SK-N-SH (cell line): Measurements from ENCODE around the gene TEAD1. TPM values are rescaled to one million over a fixed set of nuclear protein-coding genes. Genes with fewer than 3 reads are reported as not detected.

Source experiments
- CTCF ChIA-PET: fragments of 300-600, 350-600 bp; formaldehyde crosslinking; extraction: SDS; loops from one replicate; lab custom pipeline; 2021; lab: Yijun Ruan, JAX
- POLR2A ChIA-PET: fragments of 350-600 bp; sonication (Branson Sonifier 250); formaldehyde crosslinking; extraction: SDS; loops from one replicate; lab custom pipeline; 2020; ENCODE audit warnings: antibody characterized with exemption, inconsistent platforms; lab: Yijun Ruan, JAX
- DNase-seq: peaks from one replicate; pipeline ENCODE4 v3.0.0; 2012
- H2AFZ ChIP-seq: fragments of 200-600 bp; sonication (generic); 2 replicates; pipeline ENCODE4 v1.8.1; 2016; ENCODE audit warnings: antibody characterized with exemption, mild to moderate bottlenecking, low read depth
- H3F3A ChIP-seq: fragments of 200-600 bp; sonication (generic); replicated peaks from 2 replicates; pipeline ENCODE3; 2016; ENCODE audit warnings: antibody characterized with exemption, mild to moderate bottlenecking; ENCODE audit not compliant: insufficient read depth
- H3K27ac ChIP-seq, 2 experiments: fragments of 200-500 bp in 1 of 2; fragments of 200-600 bp in 1 of 2; sonication (Bioruptor generic) in 1 of 2; sonication (generic), shearing (Covaris generic) in 1 of 2; 2 replicates each; pipeline versions ENCODE4 v1.5.1 to v1.6.1; 2014 to 2016; ENCODE audit warnings: low read depth in 2 of 2, inconsistent platforms in 1 of 2, low read length in 1 of 2, mild to moderate bottlenecking in 1 of 2, mixed read lengths in 1 of 2
- H3K27me3 ChIP-seq: fragments of 200-600 bp; sonication (generic), shearing (Covaris generic); 2 replicates; pipeline ENCODE4 v1.6.1; 2016; ENCODE audit warnings: mixed run types; ENCODE audit not compliant: insufficient read depth
- H3K36me3 ChIP-seq, 2 experiments: fragments of 200-500 bp in 1 of 2; fragments of 200-600 bp in 1 of 2; sonication (Bioruptor generic) in 1 of 2; sonication (generic) in 1 of 2; replicated peaks in 1 of 2; 2 replicates each; pipeline versions ENCODE3 to v1.5.1; 2014 to 2016; ENCODE audit warnings: low read length in 1 of 2, mild to moderate bottlenecking in 1 of 2; ENCODE audit not compliant: insufficient read depth in 2 of 2, control insufficient read depth in 1 of 2
- H3K4me1 ChIP-seq, 2 experiments: fragments of 200-500 bp in 1 of 2; fragments of 200-600 bp in 1 of 2; sonication (Bioruptor generic) in 1 of 2; sonication (generic), shearing (Covaris generic) in 1 of 2; 2 replicates each; pipeline versions ENCODE4 v1.5.1 to v1.6.1; 2014 to 2016; ENCODE audit warnings: low read depth in 1 of 2, low read length in 1 of 2, mixed run types in 1 of 2; ENCODE audit not compliant: insufficient read depth in 2 of 2, control insufficient read depth in 1 of 2
- H3K4me2 ChIP-seq: fragments of 200-600 bp; sonication (generic), shearing (Covaris generic); 2 replicates; pipeline ENCODE4 v1.6.1; 2017; ENCODE audit warnings: mixed run types
- H3K4me3 ChIP-seq, 2 experiments: fragments of 200-500 bp in 1 of 2; fragments of 200-600 bp in 1 of 2; sonication (Bioruptor generic) in 1 of 2; sonication (generic), shearing (Covaris generic) in 1 of 2; 2 replicates each; pipeline versions ENCODE4 v1.5.1 to v1.8.1; 2014 to 2016; ENCODE audit warnings: low read depth in 2 of 2, inconsistent platforms in 1 of 2, low read length in 1 of 2, mild to moderate bottlenecking in 1 of 2, mixed read lengths in 1 of 2, moderate library complexity in 1 of 2
- H3K79me2 ChIP-seq: fragments of 200-600 bp; sonication (generic); 2 replicates; pipeline ENCODE4 v1.8.1; 2017; ENCODE audit warnings: mild to moderate bottlenecking; ENCODE audit not compliant: insufficient read depth
- H3K9ac ChIP-seq: fragments of 200-600 bp; sonication (generic); 2 replicates; pipeline ENCODE4 v1.6.1; 2017; ENCODE audit warnings: mixed run types
- H3K9me2 ChIP-seq: fragments of 200-600 bp; sonication (generic); 2 replicates; pipeline ENCODE4 v1.6.1; 2017; ENCODE audit warnings: mixed run types
- H3K9me3 ChIP-seq: fragments of 200-600 bp; sonication (generic); 2 replicates; pipeline ENCODE4 v1.6.1; 2017; ENCODE audit warnings: mixed run types, mild to moderate bottlenecking, moderate library complexity
- H4K20me1 ChIP-seq: fragments of 200-600 bp; sonication (generic); 2 replicates; pipeline ENCODE4 v1.6.1; 2017; ENCODE audit warnings: mild to moderate bottlenecking, mixed run types; ENCODE audit not compliant: insufficient read depth
- ELF1 ChIP-seq: IDR thresholded peaks from 2 replicates; pipeline ENCODE4 v1.4.0; 2012
- EP300 ChIP-seq, 2 experiments: IDR thresholded peaks; 2 replicates each; pipeline versions ENCODE4 v1.4.0 to v1.6.1; 2012; ENCODE audit warnings: borderline replicate concordance in 1 of 2, low read depth in 1 of 2, low read length in 1 of 2
- FOSL2 ChIP-seq: IDR thresholded peaks from 2 replicates; pipeline ENCODE4 v1.4.0; 2012; ENCODE audit warnings: low read depth, mild to moderate bottlenecking, moderate library complexity, borderline replicate concordance
- FOXM1 ChIP-seq: IDR thresholded peaks from 2 replicates; pipeline ENCODE4 v1.4.0; 2012; ENCODE audit warnings: low read depth, mild to moderate bottlenecking
- GATA2 ChIP-seq: sonication (generic); formaldehyde crosslinking; IDR thresholded peaks from 2 replicates; pipeline ENCODE4 v1.5.0; 2020; ENCODE audit warnings: mild to moderate bottlenecking, missing genetic modification reagents
- RCOR1 ChIP-seq: fragments of 150-350 bp; IDR thresholded peaks from 2 replicates; pipeline ENCODE4 v1.6.1; 2017; ENCODE audit warnings: antibody characterized with exemption, low read length
- RFX5 ChIP-seq: IDR thresholded peaks from 2 replicates; pipeline ENCODE4 v1.6.1; 2012; ENCODE audit warnings: mild to moderate bottlenecking, improper control_type of control experiment, low read length
- SIN3A ChIP-seq: IDR thresholded peaks from 2 replicates; pipeline ENCODE4 v1.6.1; 2012; ENCODE audit warnings: low read depth, mild to moderate bottlenecking, low read length, moderate library complexity, borderline replicate concordance
- SMC3 ChIP-seq: IDR thresholded peaks from 2 replicates; pipeline ENCODE4 v1.6.1; 2012; ENCODE audit warnings: low read depth, low read length, improper control_type of control experiment
- TAF1 ChIP-seq: IDR thresholded peaks from 2 replicates; pipeline ENCODE4 v1.6.1; 2012; ENCODE audit warnings: low read depth, mild to moderate bottlenecking, low read length, moderate library complexity, borderline replicate concordance
- TCF12 ChIP-seq: IDR thresholded peaks from 2 replicates; pipeline ENCODE4 v1.4.0; 2012
- WGBS: methylation state at CpG from one replicate; pipeline ENCODE4 v1.1.6; 2017; ENCODE audit warnings: low lambda C conversion rate; 5-methylcytosine and 5-hydroxymethylcytosine counted together
- polyA plus RNA-seq, 3 experiments: library from polyadenylated mRNA; depleted of rRNA; stranded (reverse); fragments of >200 nt; gene quantifications; 2 replicates each; pipeline ENCODE4 v1.2.3, GENCODE V29; 2012
- TF ChIP-seq, protein P1 (sequence below): IDR thresholded peaks from 2 replicates; pipeline ENCODE4 v1.4.0; 2012; ENCODE audit warnings: low read depth, borderline replicate concordance
- TF ChIP-seq, protein P2 (sequence below): IDR thresholded peaks from 2 replicates; pipeline ENCODE4 v1.6.1; 2012; ENCODE audit warnings: mild to moderate bottlenecking, low read depth, low read length, moderate library complexity
- TF ChIP-seq, protein P3 (sequence below): fragments of 150-350 bp; IDR thresholded peaks from 2 replicates; pipeline ENCODE4 v1.6.1; 2016; ENCODE audit warnings: mild to moderate bottlenecking, low read depth, low read length
- TF ChIP-seq, protein P4 (sequence below): fragments of 200-600 bp; sonication (generic); IDR thresholded peaks from 2 replicates; pipeline ENCODE4 v1.6.1; 2017; ENCODE audit warnings: antibody characterized with exemption, mild to moderate bottlenecking, moderate library complexity
- TF ChIP-seq, protein P5 (sequence below): IDR thresholded peaks from 2 replicates; pipeline ENCODE4 v1.4.0; 2012; ENCODE audit warnings: low read depth
- TF ChIP-seq, protein P6 (sequence below): IDR thresholded peaks from 2 replicates; pipeline ENCODE4; 2012

The TEAD1 gene
- polyA plus RNA-seq, 1 of the 3 experiments (the other 2 are of a cell fraction) = 31.2 TPM

DNA sequence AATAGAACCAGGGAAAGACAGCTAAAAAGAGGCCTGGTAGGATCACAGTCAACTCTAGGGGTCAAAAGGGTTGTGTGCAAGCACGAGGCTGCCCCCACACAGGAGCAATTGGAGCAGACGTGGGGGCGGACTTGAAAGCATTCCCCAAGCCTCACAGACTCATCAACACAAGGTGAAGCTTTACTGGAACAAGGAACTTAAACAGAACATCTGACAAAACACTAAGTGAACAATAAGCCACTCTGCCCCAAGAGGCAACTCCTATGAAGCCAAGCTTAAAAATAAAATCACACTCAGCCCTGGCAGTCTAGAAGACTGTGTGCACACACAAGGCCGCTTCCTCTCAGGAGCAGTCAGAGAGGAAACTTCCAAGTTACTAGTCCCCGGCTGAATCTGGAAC, 32.2 kb upstream of the TEAD1 start:
- Histone ChIP-seq H3K27me3 (no peaks in the 10 kb centered on the region), H3K27ac (no peak overlapping the region), H3K36me3 (peaks cover 0 to 3% of the 10 kb centered on the region in 2 experiments), H3K9me2 (no peaks in the 10 kb centered on the region), H3K4me3 (no peak overlapping the region), H2AFZ (no peak overlapping the region), H3K4me1 (no peaks in the 10 kb centered on the region), H3K79me2 (no peaks in the 10 kb centered on the region), H3K9ac (no peak overlapping the region), H3K9me3 (no peaks in the 10 kb centered on the region), H4K20me1 (no peaks in the 10 kb centered on the region), H3K4me2 (no peak overlapping the region), H3F3A (no peaks in the 10 kb centered on the region)
- no peak for DNase-seq
- ChIA-PET POLR2A (interaction anchor here (0.7 kb wide), 1 partner anchor 123 kb away, joined by 4 read pairs; no protein-coding TSS in a partner anchor), CTCF (interaction anchor here (1.8 kb wide), 1 partner anchor 16 kb away, joined by 5 read pairs; no protein-coding TSS in a partner anchor)
- TF ChIP-seq TAF1 (no peak), TCF12 (no peak), FOXM1 (no peak), GATA2 (no peak), RFX5 (no peak), RCOR1 (no peak), SMC3 (no peak), FOSL2 (no peak), ELF1 (no peak), EP300 (IDR thresholded peaks at IDR 0.05; ENCODE audit: borderline replicate concordance in 1 of 2, low read depth in 1 of 2, low read length in 1 of 2) (no peak), SIN3A (no peak)
- TF ChIP-seq, protein P1, sequence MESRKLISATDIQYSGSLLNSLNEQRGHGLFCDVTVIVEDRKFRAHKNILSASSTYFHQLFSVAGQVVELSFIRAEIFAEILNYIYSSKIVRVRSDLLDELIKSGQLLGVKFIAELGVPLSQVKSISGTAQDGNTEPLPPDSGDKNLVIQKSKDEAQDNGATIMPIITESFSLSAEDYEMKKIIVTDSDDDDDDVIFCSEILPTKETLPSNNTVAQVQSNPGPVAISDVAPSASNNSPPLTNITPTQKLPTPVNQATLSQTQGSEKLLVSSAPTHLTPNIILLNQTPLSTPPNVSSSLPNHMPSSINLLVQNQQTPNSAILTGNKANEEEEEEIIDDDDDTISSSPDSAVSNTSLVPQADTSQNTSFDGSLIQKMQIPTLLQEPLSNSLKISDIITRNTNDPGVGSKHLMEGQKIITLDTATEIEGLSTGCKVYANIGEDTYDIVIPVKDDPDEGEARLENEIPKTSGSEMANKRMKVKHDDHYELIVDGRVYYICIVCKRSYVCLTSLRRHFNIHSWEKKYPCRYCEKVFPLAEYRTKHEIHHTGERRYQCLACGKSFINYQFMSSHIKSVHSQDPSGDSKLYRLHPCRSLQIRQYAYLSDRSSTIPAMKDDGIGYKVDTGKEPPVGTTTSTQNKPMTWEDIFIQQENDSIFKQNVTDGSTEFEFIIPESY = no peak
- TF ChIP-seq, protein P2, sequence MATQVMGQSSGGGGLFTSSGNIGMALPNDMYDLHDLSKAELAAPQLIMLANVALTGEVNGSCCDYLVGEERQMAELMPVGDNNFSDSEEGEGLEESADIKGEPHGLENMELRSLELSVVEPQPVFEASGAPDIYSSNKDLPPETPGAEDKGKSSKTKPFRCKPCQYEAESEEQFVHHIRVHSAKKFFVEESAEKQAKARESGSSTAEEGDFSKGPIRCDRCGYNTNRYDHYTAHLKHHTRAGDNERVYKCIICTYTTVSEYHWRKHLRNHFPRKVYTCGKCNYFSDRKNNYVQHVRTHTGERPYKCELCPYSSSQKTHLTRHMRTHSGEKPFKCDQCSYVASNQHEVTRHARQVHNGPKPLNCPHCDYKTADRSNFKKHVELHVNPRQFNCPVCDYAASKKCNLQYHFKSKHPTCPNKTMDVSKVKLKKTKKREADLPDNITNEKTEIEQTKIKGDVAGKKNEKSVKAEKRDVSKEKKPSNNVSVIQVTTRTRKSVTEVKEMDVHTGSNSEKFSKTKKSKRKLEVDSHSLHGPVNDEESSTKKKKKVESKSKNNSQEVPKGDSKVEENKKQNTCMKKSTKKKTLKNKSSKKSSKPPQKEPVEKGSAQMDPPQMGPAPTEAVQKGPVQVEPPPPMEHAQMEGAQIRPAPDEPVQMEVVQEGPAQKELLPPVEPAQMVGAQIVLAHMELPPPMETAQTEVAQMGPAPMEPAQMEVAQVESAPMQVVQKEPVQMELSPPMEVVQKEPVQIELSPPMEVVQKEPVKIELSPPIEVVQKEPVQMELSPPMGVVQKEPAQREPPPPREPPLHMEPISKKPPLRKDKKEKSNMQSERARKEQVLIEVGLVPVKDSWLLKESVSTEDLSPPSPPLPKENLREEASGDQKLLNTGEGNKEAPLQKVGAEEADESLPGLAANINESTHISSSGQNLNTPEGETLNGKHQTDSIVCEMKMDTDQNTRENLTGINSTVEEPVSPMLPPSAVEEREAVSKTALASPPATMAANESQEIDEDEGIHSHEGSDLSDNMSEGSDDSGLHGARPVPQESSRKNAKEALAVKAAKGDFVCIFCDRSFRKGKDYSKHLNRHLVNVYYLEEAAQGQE = no peak
- TF ChIP-seq, protein P3, sequence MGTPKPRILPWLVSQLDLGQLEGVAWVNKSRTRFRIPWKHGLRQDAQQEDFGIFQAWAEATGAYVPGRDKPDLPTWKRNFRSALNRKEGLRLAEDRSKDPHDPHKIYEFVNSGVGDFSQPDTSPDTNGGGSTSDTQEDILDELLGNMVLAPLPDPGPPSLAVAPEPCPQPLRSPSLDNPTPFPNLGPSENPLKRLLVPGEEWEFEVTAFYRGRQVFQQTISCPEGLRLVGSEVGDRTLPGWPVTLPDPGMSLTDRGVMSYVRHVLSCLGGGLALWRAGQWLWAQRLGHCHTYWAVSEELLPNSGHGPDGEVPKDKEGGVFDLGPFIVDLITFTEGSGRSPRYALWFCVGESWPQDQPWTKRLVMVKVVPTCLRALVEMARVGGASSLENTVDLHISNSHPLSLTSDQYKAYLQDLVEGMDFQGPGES = no peak
- TF ChIP-seq, protein P4, sequence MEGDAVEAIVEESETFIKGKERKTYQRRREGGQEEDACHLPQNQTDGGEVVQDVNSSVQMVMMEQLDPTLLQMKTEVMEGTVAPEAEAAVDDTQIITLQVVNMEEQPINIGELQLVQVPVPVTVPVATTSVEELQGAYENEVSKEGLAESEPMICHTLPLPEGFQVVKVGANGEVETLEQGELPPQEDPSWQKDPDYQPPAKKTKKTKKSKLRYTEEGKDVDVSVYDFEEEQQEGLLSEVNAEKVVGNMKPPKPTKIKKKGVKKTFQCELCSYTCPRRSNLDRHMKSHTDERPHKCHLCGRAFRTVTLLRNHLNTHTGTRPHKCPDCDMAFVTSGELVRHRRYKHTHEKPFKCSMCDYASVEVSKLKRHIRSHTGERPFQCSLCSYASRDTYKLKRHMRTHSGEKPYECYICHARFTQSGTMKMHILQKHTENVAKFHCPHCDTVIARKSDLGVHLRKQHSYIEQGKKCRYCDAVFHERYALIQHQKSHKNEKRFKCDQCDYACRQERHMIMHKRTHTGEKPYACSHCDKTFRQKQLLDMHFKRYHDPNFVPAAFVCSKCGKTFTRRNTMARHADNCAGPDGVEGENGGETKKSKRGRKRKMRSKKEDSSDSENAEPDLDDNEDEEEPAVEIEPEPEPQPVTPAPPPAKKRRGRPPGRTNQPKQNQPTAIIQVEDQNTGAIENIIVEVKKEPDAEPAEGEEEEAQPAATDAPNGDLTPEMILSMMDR = no peak
- TF ChIP-seq, protein P5, sequence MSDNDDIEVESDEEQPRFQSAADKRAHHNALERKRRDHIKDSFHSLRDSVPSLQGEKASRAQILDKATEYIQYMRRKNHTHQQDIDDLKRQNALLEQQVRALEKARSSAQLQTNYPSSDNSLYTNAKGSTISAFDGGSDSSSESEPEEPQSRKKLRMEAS = no peak
- TF ChIP-seq, protein P6, sequence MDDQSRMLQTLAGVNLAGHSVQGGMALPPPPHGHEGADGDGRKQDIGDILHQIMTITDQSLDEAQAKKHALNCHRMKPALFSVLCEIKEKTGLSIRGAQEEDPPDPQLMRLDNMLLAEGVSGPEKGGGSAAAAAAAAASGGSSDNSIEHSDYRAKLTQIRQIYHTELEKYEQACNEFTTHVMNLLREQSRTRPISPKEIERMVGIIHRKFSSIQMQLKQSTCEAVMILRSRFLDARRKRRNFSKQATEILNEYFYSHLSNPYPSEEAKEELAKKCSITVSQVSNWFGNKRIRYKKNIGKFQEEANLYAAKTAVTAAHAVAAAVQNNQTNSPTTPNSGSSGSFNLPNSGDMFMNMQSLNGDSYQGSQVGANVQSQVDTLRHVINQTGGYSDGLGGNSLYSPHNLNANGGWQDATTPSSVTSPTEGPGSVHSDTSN = no peak
- 76% methylated on average over 5 of the region's 5 CpGs for whole genome bisulfite sequencing
